T-helper 2 cell (primary cell): ENCODE measurements around the gene FBP2.
"Not testable (repeated sequence)": the region's sequence is repeated elsewhere in the genome, so short reads cannot be mapped to it uniquely, and the experiment has no call there.

Source experiments
- DNase-seq, 5 experiments: peaks; one replicate each; pipeline versions ENCODE4 v3.0.0 to v3.0.0-alpha.2; 2012 to 2022

The FBP2 gene

GRCh38 chr9:94560237-94560636 lies 33.4 kb downstream of the FBP2 start:
- no peak for DNase-seq

DNA sequence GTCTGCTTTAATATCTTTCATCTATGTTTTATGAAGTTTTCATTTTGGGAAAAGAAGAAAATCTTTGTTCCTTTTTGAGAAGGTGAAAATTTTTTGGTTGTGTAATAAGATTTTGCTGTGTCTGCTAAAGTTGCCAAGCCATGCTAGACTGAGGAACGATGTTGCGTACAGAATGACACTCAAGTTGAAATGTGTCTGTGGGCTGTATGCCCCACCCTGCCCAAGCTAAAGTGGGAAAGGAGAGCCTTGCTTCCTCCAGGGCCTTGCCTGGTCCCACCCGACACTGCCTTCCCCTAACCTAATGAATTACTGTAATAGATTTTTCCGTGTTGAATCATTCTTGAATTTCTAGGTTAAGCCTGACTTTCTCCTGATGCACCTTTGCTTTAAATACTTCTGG lies 36.2 kb downstream of the FBP2 start:
- DNase-seq: no peak

GRCh38 chr9:94554439-94555331 lies 38.9 kb downstream of the FBP2 start, which contains the start of gene PCAT7:
PCAT7 (plus strand) TSS chr9:94555083.
- peak in 2 of 5 experiments; percentile 3 to 57 for DNase-seq

GRCh38 chr9:94554078-94554438 lies 39.6 kb downstream of the FBP2 start:
- no peak for DNase-seq

GRCh38 chr9:94553029-94553938 lies 40.3 kb downstream of the FBP2 start:
- no peak for DNase-seq

GRCh38 chr9:94545940-94546339 lies 47.7 kb downstream of the FBP2 start:
- no peak for DNase-seq

- not testable (repeated sequence) for DNase-seq
These were observed 49.3 kb downstream of the FBP2 start for GRCh38 chr9:94544335-94544734.

- DNase-seq: no peak
These were observed 54.7 kb downstream of the FBP2 start for GRCh38 chr9:94538908-94539307.

- DNase-seq: no peak
These were observed 58.7 kb downstream of the FBP2 start for GRCh38 chr9:94534901-94535300.

- DNase-seq: no peak
These were observed 60.0 kb downstream of the FBP2 start for GRCh38 chr9:94533601-94534000.

- no peak for DNase-seq
These were observed 60.5 kb downstream of the FBP2 start for GRCh38 chr9:94533155-94533554.

- no peak for DNase-seq
These were observed 64.7 kb downstream of the FBP2 start for GRCh38 chr9:94528886-94529285.

DNA sequence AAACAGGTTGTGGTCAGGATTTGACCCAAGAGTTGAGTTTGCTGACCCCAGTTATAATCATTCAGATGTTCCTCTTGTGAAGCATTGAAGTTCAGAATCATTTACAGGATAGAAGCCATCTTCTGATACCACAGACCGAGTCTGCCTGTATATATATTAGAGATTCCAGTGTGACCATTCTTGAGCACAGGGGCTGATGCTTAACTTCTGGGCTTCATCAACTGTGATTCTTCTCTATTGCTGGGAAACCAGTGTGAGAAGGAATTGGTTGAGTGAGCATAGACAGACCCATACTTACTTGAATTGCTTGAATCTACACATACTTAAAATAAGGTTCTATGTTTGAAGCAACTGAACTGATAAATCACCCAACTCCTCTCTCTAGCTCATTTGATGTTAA lies 66.7 kb downstream of the FBP2 start:
- DNase-seq: no peak

DNA sequence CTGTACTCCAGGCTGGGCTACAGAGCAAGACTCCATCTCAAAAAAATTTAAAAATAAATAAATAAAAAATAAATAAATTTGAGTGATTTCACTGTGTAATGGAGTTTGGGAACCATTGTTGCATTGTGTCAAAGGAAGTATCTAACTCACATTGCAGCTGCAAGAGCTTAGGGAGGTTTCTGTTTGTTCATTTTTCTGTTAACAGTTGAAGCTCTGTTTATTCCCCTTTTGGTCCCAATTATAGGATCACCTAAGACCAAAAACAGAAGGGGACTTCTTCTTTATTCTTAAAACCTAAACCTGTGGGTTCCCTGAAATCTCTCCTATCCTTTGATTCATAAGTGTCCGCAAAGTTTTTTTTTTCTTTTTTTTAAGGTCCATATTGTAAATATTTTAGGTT lies 67.4 kb downstream of the FBP2 start:
- no peak for DNase-seq

GRCh38 chr9:94525396-94526035 lies 68.1 kb downstream of the FBP2 start:
- no peak for DNase-seq

GRCh38 chr9:94517254-94517653 lies 76.4 kb downstream of the FBP2 start:
- no peak for DNase-seq

DNA sequence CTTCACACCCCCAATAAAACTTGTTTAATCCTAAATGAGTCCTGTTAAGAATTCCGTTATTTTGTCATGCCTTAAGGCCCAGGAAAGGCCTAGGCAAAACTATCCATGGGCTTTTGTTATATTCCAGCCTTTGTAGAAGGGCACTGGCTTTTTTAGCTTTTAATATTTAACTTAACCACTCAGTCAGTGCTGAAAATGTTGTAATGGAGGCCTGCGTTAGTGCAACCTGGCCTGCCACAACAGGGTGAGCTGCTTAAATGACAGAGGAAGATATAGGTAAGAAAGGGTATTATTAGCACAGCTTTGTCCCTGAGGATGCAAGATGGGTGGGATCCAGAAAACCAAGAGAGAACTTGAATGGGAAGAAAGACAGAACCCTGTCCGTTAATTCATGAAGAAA lies 78.9 kb downstream of the FBP2 start:
- no peak for DNase-seq

DNA sequence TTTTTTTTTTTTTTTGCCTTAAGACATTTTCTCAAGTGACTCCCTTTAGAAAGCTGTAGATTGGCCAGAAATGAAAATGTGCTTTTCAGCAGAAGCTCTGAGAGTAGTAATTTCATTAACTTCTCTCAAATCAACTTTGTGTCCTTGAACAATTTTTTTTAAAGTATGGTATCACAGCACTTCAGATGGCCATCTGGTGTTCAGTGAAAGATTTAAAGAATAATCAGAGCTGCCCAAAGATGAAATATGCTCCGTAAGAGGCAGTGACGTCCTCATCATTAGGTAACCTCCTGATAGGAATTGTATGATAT lies 81.7 kb downstream of the FBP2 start:
- no peak for DNase-seq

DNA sequence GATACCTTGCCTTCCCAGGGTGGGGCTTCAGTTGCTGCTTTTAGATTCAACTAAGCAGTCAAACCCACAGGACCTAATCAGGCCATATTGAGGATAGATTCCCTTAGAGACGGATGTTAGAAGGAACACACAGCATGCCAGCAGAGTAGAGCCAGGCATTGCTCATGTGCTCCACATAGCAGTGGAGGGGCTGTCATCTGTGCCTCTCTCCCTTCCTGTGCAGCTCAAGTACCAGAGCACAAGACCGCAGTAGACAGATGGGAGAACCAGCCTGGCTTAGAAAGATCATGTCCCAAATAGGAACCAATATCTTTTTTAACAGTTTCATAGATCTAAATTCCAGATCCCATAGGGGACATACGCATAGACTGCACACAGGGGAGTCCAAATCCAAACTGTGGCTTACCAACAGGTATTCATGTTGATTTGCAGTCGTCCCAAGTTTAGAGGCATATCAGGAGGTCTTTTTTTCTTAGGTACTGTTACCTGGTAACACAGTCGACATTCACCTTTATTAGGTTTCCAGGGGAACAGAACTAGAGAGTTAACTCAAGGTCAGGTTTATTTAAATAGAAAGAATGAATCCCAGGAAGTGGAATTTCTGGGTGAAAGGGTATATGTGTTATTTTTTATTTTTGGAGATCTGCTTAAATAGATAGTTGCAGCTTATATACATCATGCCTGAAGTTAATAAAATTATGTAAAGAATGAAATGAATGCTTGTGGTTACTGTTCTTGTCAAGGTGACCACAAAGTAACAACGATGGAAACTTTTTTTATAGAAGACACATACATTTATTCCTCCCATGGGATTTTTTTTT lies 82.3 kb downstream of the FBP2 start:
- DNase-seq: no peak
